ENCODE data around the gene CIROP. TPM values are rescaled to one million over a fixed set of nuclear protein-coding genes. Genes with fewer than 3 reads are reported as not detected.

The CIROP gene
- total RNA-seq, 2 experiments from 2014 or later = not detected

DNA sequence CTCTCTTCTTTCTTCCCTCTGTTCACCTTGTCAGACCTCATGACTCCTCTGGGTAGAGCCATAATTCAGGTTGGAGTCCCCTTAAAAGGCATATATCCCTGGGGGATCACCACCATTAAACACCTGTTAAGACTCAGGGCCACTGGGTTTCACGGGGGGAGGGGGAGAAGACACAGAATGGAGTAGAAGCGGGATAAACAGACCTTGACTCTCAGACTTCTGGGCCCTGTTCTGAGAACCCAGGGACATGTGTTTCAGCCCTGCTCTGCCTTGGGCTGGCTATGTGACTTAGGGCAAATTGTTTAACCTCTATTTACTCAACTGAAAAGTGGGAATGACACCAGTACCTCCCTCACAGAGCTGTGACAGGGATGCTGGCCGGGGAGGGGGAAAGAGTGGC, 52.1 kb downstream of the CIROP start:
- POLR2A ChIA-PET = no interaction called here
- Mint-ChIP-seq H3K4me1 (ENCODE audit: low read depth) (peaks cover 12% of the 10 kb centered on the region), H3K36me3 (ENCODE audit: low read depth) (no peaks in the 10 kb centered on the region), H3K9me3 (ENCODE audit: insufficient read depth) (no peaks in the 10 kb centered on the region), H3K27ac (no peak overlapping the region), H3K27me3 (ENCODE audit: low read depth) (peaks cover 9% of the 10 kb centered on the region), H3K4me3 (no peak overlapping the region)
- CTCF ChIA-PET = interaction anchor here (0.8 to 17.4 kb wide), 10 partner anchors 8 to 97 kb away, joined by 3 to 489 read pairs (median 3); partner anchors contain the start of gene AJUBA
- ATAC-seq (no peak), DNase-seq (no peak)

DNA sequence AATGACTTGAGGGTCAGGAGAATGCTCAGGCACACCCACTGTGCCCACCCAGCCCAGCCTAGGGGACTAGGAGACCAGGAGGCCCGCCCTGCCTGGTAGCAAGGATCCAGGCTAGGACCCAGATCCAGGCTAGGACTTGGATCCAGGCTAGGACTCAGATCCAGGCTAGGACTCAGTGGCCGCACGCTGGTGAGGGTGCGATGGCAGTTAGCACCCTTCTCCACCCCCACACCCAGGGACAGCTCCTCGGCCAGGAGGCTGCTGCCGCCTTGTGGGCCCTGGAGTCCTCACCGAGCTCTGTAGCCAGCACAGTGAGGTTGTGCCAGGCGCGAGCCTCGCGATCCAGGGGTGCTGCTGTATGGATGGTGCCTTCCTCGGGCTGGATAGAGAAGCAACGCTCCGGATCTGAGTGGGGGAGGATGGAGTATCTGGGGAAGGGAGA, 52.6 kb downstream of the CIROP start:
- Mint-ChIP-seq H3K27me3 (ENCODE audit: low read depth) (peaks cover 9% of the 10 kb centered on the region), H3K4me1 (ENCODE audit: low read depth) (peaks cover 12% of the 10 kb centered on the region), H3K9me3 (ENCODE audit: insufficient read depth) (no peaks in the 10 kb centered on the region), H3K4me3 (no peak overlapping the region), H3K36me3 (ENCODE audit: low read depth) (no peaks in the 10 kb centered on the region), H3K27ac (no peak overlapping the region)
- ATAC-seq (no peak), DNase-seq (no peak)
- ChIA-PET POLR2A (interaction anchor here (0.6 to 1.1 kb wide), 2 partner anchors 9 to 69 kb away, joined by 3 read pairs; no protein-coding TSS in a partner anchor), CTCF (interaction anchor here (0.8 to 17.4 kb wide), 9 partner anchors 8 to 83 kb away, joined by 3 to 489 read pairs (median 3); partner anchors contain the start of gene AJUBA)

DNA sequence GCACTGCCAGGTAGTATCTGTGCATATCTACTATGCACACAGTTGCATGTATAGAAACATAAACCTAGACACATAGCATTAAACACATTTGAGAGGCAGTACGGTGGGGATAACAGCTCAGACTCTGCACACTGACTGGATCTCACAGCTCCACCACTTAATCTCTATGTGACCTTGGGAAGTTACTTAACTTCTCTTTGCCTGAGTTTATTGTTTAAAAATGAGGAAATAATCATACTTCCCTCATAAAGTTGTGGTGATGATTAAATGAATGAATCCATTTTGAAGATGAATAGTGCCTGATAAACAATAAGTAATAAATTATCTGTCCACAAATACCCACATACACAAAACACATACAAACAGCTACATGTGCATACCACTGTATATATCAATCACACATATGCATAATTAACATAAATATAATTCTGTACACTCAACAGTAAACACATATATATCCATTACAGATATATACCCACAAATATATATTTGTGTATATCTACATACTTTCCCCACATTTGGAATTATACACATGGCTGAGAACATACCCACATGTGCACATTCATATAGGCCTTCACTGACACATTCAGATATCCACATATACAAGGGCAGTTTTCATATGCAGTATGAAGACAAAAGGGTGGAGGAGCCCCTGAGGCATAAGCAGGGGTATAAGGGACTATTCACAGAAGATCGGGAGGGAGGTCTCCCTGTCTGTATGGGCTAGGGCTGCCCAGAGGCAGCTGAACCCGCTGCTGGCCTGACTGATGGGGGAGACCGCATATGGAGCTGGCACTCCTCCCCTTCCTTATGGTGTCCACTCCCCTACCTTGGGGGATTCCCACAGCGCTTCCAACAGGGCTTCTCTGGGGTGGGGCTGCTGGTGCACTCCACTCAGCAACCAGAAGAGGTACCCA, 53.4 kb downstream of the CIROP start:
- H3K4me1 Mint-ChIP-seq (ENCODE audit: low read depth) = peaks cover 6% of the 10 kb centered on the region
- ChIA-PET CTCF (interaction anchor here (0.8 to 17.4 kb wide), 8 partner anchors 9 to 79 kb away, joined by 3 to 489 read pairs (median 4); partner anchors contain the start of gene AJUBA), POLR2A (interaction anchor here (0.6 to 1.1 kb wide), 2 partner anchors 9 to 69 kb away, joined by 3 read pairs; no protein-coding TSS in a partner anchor)
- no peak overlapping the region for H3K27ac Mint-ChIP-seq
- peaks cover 4% of the 10 kb centered on the region for H3K27me3 Mint-ChIP-seq (ENCODE audit: low read depth)
- no peaks in the 10 kb centered on the region for H3K36me3 Mint-ChIP-seq (ENCODE audit: low read depth)
- DNase-seq (no peak), ATAC-seq (no peak)
- H3K4me3 Mint-ChIP-seq = no peak overlapping the region
- H3K9me3 Mint-ChIP-seq (ENCODE audit: insufficient read depth) = no peaks in the 10 kb centered on the region

Other genes with a start within 250 kb of the CIROP start
- 10 to 100 TPM; 37.1 to 40.7 TPM for gene LRP10, start 233.2 kb downstream of the CIROP start, total RNA-seq
- gene REM2, start 221.8 kb downstream of the CIROP start, total RNA-seq = under 1 TPM; 0.21 to 0.61 TPM
- gene RBM23, start 185.8 kb downstream of the CIROP start, total RNA-seq = 10 to 100 TPM; 77.1 to 81.2 TPM
- gene PRMT5, start 175.6 kb downstream of the CIROP start, total RNA-seq = 10 to 100 TPM; 55.5 to 64.9 TPM
- gene HAUS4, start 147.9 kb downstream of the CIROP start, total RNA-seq = 10 to 100 TPM; 74.7 to 79.1 TPM
- 1 to 10 TPM in 1 of 2 experiments, under 1 TPM in 1; 0.74 to 1.4 TPM for gene AJUBA, start 122.4 kb downstream of the CIROP start, total RNA-seq
- gene C14orf93, start 94.8 kb downstream of the CIROP start, total RNA-seq = 1 to 10 TPM; 7.8 to 9.0 TPM
- 10 to 100 TPM; 64.5 to 74.5 TPM for gene PSMB5, start 70.1 kb downstream of the CIROP start, total RNA-seq
- not detected for gene PSMB11, start 62.8 kb downstream of the CIROP start, total RNA-seq
- gene CDH24, start 47.5 kb downstream of the CIROP start, total RNA-seq = 1 to 10 TPM; 1.6 to 1.8 TPM
- gene ACIN1, start 9.9 kb downstream of the CIROP start, total RNA-seq = 100 to 1,000 TPM; 161 to 177 TPM
- 10 to 100 TPM; 46.0 to 47.0 TPM for gene C14orf119, start 9.5 kb downstream of the CIROP start, total RNA-seq
- gene CEBPE, start 14.3 kb upstream of the CIROP start, total RNA-seq = under 1 TPM; 0.50 to 0.92 TPM
- under 1 TPM; 0.24 to 0.57 TPM for gene SLC7A8, start 78.7 kb upstream of the CIROP start, total RNA-seq
- gene RNF212B, start 132.9 kb upstream of the CIROP start, total RNA-seq = not detected
- gene HOMEZ, start 181.1 kb upstream of the CIROP start, total RNA-seq = 1 to 10 TPM; 7.8 to 9.2 TPM
- gene PPP1R3E, start 197.9 kb upstream of the CIROP start, total RNA-seq = 10 to 100 TPM; 22.6 to 28.3 TPM
- gene BCL2L2, start 201.8 kb upstream of the CIROP start, total RNA-seq = 1 to 10 TPM; 2.2 to 2.9 TPM
- 100 to 1,000 TPM; 200 to 210 TPM for gene PABPN1, start 216.5 kb upstream of the CIROP start, total RNA-seq
- gene SLC22A17, start 247.9 kb upstream of the CIROP start, total RNA-seq = 1 to 10 TPM in 1 of 2 experiments, under 1 TPM in 1; 0.94 to 1.1 TPM